Renal cortical epithelial cell (primary cell): Measurements from ENCODE around the gene RASD1. TPM values are rescaled to one million over a fixed set of nuclear protein-coding genes. Genes with fewer than 3 reads are reported as not detected.

Experiments used
- DNase-seq: peaks from one replicate; pipeline ENCODE4 v3.0.0-alpha.2; 2011; ENCODE audit warnings: low read depth
- total RNA-seq: library from RNA; depleted of rRNA; stranded (reverse); fragments of >200 nt; gene quantifications from 2 replicates; pipeline ENCODE4 v1.2.3, GENCODE V29; 2014

RASD1 gene
- total RNA-seq, 1 donor from 2014 or later, result 154 TPM

- no peak for DNase-seq
Measured at GRCh38 chr17:17510456-17511292, 14.5 kb upstream of the RASD1 start.

DNA sequence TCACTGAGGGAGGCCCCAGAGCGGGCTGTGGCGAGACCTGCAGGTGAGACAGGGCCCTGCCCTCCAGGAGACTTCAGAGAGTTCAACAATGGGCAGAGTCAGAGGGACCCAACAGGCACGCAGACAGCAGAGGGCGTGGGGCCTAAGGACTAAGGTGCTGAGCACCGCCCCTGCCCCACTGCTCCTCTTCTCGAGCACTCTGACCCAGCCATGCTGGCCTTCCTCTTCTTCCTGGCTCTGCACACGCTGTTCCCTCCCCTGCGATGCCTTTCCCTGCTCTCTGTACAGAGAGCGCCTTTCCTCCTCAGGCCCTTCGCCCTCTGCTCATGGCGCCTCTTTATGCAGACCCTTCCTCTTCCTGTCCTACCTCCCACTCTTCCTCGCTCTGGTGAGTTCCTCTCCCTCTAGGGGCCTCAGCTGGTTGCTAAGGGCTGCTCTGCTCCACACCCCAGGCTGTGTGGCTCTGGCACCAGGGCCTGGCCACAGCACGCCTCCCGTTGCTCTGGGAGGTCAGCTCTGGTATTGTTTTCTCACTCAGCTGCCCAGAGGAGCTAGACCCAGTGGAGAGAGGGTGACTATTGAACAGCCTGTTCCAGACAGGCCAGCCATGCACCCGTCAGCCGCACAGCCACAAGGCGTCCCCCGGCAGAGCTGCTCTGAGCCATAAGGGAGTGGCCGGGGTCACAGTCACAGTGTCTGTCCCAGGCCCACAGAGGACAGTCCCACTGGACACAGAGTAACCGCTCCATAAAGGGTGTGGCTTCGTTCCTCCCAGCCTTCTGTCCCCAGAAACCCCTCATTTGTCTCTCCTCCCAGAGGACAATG lies 13.6 kb upstream of the RASD1 start:
- no peak for DNase-seq

GRCh38 chr17:17508646-17509591 lies 12.7 kb upstream of the RASD1 start:
- no peak for DNase-seq

DNA sequence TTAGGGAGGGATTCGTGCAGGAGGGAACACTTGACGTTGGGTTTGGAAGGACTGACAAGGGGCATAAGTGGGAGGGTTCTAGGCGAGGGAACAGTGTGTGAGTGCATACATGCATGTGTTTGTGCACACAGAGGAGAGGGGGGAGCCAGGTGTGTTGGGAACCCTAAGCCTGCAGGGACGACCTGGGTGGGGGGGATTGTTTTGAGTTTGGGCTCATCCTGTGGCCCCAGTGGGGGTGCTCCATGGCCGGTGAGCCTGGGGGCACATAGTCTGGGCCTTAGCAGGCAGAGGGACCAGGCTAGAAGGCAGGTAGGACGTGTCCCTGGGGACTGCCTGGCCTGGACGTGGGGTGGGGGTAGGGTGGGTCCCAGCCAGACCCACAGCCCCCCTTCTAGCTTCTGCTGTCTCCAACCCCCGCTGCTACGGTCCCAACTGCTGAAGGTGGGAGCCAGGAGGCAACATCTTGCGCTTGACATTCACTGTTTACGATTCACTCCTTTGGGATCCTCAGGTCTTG lies 11.9 kb upstream of the RASD1 start:
- DNase-seq, result no peak

- DNase-seq, result no peak
Measured at GRCh38 chr17:17507465-17508011, 11.3 kb upstream of the RASD1 start.

GRCh38 chr17:17506893-17507464 lies 10.8 kb upstream of the RASD1 start:
- no peak for DNase-seq

DNA sequence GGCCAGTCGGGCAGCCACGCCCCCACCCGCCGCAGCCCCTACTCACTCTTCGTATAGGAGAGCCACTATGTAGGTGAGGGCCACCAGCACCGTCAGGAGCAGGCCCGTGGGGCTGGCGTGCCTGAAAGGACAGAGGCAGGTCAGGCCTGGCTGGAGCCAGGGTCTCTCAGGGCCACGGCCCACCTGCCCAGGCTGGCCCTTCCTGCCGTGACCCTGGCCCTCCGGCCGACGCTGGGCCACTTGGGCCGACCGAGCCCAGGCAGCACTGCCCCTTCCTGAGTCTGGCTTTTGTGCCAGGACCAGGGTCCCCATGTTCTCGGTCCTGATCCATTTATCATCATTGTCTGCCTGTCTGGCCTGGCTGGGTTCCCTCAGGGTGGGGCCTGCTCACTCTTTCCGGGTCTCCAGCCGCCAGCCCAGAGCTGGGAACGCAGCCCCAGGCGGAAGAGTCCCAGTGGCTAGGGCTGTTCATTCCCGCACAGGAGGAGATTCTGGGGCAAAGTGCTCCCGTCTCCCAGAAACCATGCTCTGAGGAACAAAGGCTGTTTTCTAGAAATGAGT lies 10.1 kb upstream of the RASD1 start:
- DNase-seq, result no peak

DNA sequence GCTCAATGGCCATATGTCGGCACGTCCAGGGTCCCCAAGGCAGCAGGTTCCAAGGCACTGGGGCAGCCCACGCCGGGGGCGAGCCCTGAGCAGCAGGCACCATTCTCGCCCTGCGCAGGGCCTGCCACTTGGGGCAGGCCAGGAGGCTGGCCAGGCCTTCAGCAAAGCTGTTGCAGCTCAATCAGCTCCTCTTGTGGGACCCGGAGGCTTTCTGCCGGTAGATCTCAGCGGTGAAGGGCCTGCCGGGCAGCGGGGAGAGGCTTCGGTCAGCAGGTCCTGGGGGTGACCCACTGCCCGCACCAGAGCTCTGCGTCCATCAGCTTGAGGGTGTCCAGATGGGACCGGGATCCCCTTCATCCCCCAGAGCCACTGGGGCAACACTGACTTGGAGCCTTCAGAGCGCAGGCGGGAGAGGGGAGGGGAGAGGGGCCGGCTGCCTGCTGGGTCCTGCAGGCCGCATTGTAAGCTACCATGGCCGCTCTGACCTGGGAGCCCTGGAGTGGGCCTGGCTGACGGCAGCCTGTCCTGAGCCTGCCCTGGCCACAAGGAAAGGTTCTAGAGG lies 9.5 kb upstream of the RASD1 start:
- no peak for DNase-seq

- no peak for DNase-seq
Measured at GRCh38 chr17:17505151-17505550, 9.0 kb upstream of the RASD1 start.

- no peak for DNase-seq
Measured at GRCh38 chr17:17504341-17505140, 8.3 kb upstream of the RASD1 start.

DNA sequence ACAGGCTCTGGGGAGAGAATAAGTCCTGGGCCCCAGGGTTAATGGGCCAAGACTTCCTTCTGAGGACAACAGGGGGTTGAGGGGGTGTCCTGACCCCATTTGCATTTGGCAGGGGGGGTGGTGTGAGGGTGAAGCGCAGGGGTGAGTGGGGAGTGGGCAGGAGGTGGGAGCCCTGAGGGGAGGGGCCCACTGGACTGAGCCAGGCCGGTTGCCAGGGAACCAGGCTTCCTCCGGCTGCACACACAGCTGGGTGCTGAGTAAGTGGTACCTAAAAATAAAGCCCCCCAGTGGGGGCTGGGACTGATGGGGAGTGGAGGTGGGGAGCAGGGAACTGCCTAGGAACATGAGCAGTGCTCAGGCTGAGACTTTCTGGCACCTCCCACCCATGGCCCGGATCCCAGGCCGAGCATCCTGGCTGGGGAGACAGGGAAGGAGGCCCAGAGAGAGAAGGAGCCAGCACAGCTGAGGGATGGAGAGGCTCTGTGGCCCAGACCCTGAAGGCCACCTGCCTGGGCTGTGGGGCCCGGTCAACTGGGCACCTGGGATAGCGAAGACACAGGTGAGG lies 7.5 kb upstream of the RASD1 start:
- DNase-seq, result no peak

- no peak for DNase-seq
Measured at GRCh38 chr17:17502741-17503565, 6.8 kb upstream of the RASD1 start.

DNA sequence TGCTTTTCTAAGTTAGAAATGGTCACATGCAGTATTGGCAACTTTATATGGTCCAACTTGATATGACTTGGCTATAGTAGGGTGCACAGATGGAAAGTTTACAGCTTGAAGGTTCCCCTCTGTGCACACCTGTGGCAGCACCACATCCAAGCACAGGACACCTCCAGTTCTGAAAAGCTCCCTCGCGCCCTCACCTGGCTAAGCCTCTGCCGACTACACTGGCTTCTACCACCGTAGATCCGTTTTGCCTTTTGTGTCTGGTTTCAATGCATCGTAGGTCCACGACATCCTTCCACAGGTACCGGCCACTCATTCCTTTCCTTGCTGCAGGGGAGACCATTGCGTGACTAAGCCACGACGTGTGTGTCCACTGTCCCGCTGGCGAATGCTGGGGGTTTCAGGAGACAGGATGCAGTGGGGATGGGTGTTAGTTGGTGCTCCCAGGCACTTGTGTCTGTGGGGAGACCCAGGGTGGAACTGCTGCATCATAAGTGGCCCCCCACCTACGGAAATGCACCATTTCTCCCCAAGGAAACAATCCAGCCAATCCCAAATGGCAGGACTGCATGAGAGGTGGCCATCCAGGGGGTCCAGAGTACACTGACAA lies 4.9 kb upstream of the RASD1 start:
- peak; percentile 11 for DNase-seq

DNA sequence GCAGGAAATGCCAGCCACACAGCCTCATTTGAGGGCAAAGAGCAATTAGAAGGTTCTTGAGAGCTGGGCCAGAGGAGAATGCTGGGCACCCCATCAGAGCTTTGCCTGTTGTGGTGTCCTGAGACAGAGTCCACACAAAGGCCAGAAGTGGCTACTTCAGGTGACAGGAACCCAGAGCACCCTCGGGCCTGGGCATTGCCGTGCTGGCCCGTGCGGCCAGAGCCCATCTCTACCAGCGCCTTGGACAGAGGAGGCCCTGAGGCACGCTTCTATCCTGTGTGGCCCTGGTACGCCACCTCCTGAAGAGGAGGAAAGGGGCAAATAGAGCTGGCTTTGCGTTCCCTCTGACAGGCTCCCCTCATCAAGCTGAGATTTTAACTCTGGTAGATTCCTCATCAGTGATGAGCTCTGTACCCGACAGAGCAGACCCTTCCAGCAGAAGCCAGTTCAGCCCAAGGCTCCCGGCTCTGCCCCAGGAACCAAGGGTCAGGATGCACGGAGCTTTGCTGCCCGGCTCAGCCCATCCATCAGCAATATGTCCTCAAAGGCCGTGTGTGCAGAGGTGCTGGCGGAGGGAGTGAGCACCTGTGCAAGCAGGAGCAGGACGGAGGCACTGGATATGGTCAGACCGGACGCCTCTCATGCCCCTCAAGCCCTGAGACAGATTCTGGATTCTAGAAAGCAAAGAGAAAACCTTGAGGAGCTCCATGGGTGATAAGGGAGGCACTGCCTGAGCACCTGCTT lies 3.4 kb upstream of the RASD1 start:
- DNase-seq, result no peak

GRCh38 chr17:17498606-17499301 lies 2.6 kb upstream of the RASD1 start:
- DNase-seq, result no peak

- no peak for DNase-seq
Measured at GRCh38 chr17:17497845-17498520, 1.8 kb upstream of the RASD1 start.
